HG03457 (cell line): ENCODE results near the gene STIP1.

Experiments used
- ATAC-seq: cut with Tn5 transposase; IDR thresholded peaks from one replicate; pipeline ENCODE4 v1.9.1; 2021; ENCODE audit warnings: moderate number of reproducible peaks; ENCODE audit not compliant: unreplicated experiment

Gene STIP1

GRCh38 chr11:64196626-64197025 is 10.7 kb downstream of the STIP1 start:
- ATAC-seq: no peak

- no peak for ATAC-seq
These were observed 12.5 kb downstream of the STIP1 start for GRCh38 chr11:64198511-64198910.

GRCh38 chr11:64201543-64201942 is 15.6 kb downstream of the STIP1 start:
- ATAC-seq: no peak

GRCh38 chr11:64202992-64203391 is 17.0 kb downstream of the STIP1 start:
- ATAC-seq: no peak

- no peak for ATAC-seq
These were observed 17.6 kb downstream of the STIP1 start for GRCh38 chr11:64203421-64204079.

- no peak for ATAC-seq
These were observed 18.1 kb downstream of the STIP1 start for GRCh38 chr11:64204080-64204440.

- no peak for ATAC-seq
These were observed 18.6 kb downstream of the STIP1 start for GRCh38 chr11:64204464-64204989.

- no peak for ATAC-seq
These were observed 20.7 kb downstream of the STIP1 start, which contains the start of gene FERMT3 for GRCh38 chr11:64206457-64207255. Gene FERMT3, plus strand, starts transcription at chr11:64206721. Its CDS starts 644 bp downstream, at chr11:64207365.

- ATAC-seq: no peak
These were observed 21.5 kb downstream of the STIP1 start for GRCh38 chr11:64207256-64208085.

- no peak for ATAC-seq
These were observed 22.3 kb downstream of the STIP1 start for GRCh38 chr11:64208086-64208795.

- no peak for ATAC-seq
These were observed 23.0 kb downstream of the STIP1 start for GRCh38 chr11:64208796-64209562.

- ATAC-seq: no peak
These were observed 23.5 kb downstream of the STIP1 start for GRCh38 chr11:64209563-64209843.

- no peak for ATAC-seq
These were observed 24.5 kb downstream of the STIP1 start for GRCh38 chr11:64210301-64211020.

- no peak for ATAC-seq
These were observed 25.4 kb downstream of the STIP1 start for GRCh38 chr11:64211181-64211872.

- ATAC-seq: no peak
These were observed 30.9 kb downstream of the STIP1 start for GRCh38 chr11:64216879-64217278.

- no peak for ATAC-seq
These were observed 32.8 kb downstream of the STIP1 start for GRCh38 chr11:64218628-64219353.

- ATAC-seq: no peak
These were observed 33.3 kb downstream of the STIP1 start for GRCh38 chr11:64219354-64219684.

- no peak for ATAC-seq
These were observed 33.8 kb downstream of the STIP1 start for GRCh38 chr11:64219755-64220154.
